Measurements from ENCODE around the gene PAOX. TPM values are rescaled to one million over a fixed set of nuclear protein-coding genes. Genes with fewer than 3 reads are reported as not detected.
"Not testable (repeated sequence)": the region's sequence is repeated elsewhere in the genome, so short reads cannot be mapped to it uniquely, and the experiment has no call there.

The PAOX gene
- total RNA-seq, 1 donor, result 7.8 TPM

- TF ChIP-seq CTCF (IDR thresholded peaks at IDR 0.05; ENCODE audit: insufficient read depth, low read depth, low read length), result no peak
- no peak overlapping the region for H3K4me3 ChIP-seq (ENCODE audit: low read depth, low read length)
- no peak for DNase-seq (ENCODE audit: low read depth)
These were observed 42.5 kb downstream of the PAOX start for GRCh38 chr10:133421336-133422222.

GRCh38 chr10:133422223-133422806 is 43.3 kb downstream of the PAOX start:
- TF ChIP-seq CTCF (IDR thresholded peaks at IDR 0.05; ENCODE audit: insufficient read depth, low read depth, low read length), result no peak
- no peak overlapping the region for H3K4me3 ChIP-seq (ENCODE audit: low read depth, low read length)
- no peak for DNase-seq (ENCODE audit: low read depth)

GRCh38 chr10:133422807-133423771 is 44.0 kb downstream of the PAOX start:
- DNase-seq (ENCODE audit: low read depth), result no peak
- H3K4me3 ChIP-seq (ENCODE audit: low read depth, low read length), result no peak overlapping the region
- no peak for TF ChIP-seq CTCF (IDR thresholded peaks at IDR 0.05; ENCODE audit: insufficient read depth, low read depth, low read length)

GRCh38 chr10:133424102-133424501 is 45.0 kb downstream of the PAOX start:
- not testable (repeated sequence) for H3K4me3 ChIP-seq (ENCODE audit: low read depth, low read length); DNase-seq (ENCODE audit: low read depth)

- not testable (repeated sequence) for H3K4me3 ChIP-seq (ENCODE audit: low read depth, low read length); DNase-seq (ENCODE audit: low read depth)
These were observed 45.5 kb downstream of the PAOX start, which contains the start of gene SPRN for GRCh38 chr10:133424601-133425000. SPRN (minus strand) TSS chr10:133424625; CDS start chr10:133423681, 944 bp downstream.

GRCh38 chr10:133429571-133429970 is 50.5 kb downstream of the PAOX start:
- DNase-seq (ENCODE audit: low read depth); H3K4me3 ChIP-seq (ENCODE audit: low read depth, low read length): not testable (repeated sequence)

GRCh38 chr10:133431888-133432613 is 53.0 kb downstream of the PAOX start:
- H3K4me3 ChIP-seq (ENCODE audit: low read depth, low read length); DNase-seq (ENCODE audit: low read depth): not testable (repeated sequence)

GRCh38 chr10:133432789-133433188 is 53.7 kb downstream of the PAOX start:
- not testable (repeated sequence) for H3K4me3 ChIP-seq (ENCODE audit: low read depth, low read length); DNase-seq (ENCODE audit: low read depth)
